Testis (tissue), 3 donors: ENCODE data around the gene DDX4. TPM values are rescaled to one million over a fixed set of nuclear protein-coding genes. Genes with fewer than 3 reads are reported as not detected.
A peak's percentile ranks its signal among the peaks of the same experiment; 100 is the strongest.

ENCODE experiments used
- DNase-seq: peaks from one replicate; pipeline ENCODE4 v3.0.0-alpha.2; 2019
- H3K27ac ChIP-seq, 2 donors: fragments of 200-600 bp; sonication (generic); one replicate each; pipeline ENCODE4 v1.5.1; 2019
- H3K27me3 ChIP-seq: fragments of 200-600 bp; sonication (generic); one replicate; pipeline ENCODE4 v1.5.1; 2019
- H3K36me3 ChIP-seq: fragments of 200-600 bp; sonication (generic); one replicate; pipeline ENCODE4 v1.5.1; 2017; ENCODE audit warnings: low read depth; ENCODE audit errors: missing control alignments
- H3K4me1 ChIP-seq: fragments of 200-600 bp; sonication (generic); one replicate; pipeline ENCODE4 v1.5.1; 2019
- H3K4me3 ChIP-seq, 2 donors: fragments of 200-600 bp; sonication (generic); one replicate each; pipeline ENCODE4 v1.5.1; 2017 to 2019
- H3K9me3 ChIP-seq: fragments of 200-600 bp; sonication (generic); one replicate; pipeline ENCODE4 v1.5.1; 2017
- CTCF ChIP-seq, 3 experiments: fragments of 450-650 bp in 2 of 3; fragments of 200-600 bp in 1 of 3; sonication (generic) in 1 of 3; IDR thresholded peaks; one replicate each; pipeline ENCODE4 v1.5.1; 2016 to 2019; ENCODE audit warnings: antibody characterized with exemption in 3 of 3, mild to moderate bottlenecking in 2 of 3, moderate library complexity in 1 of 3
- POLR2A ChIP-seq: fragments of 450-650 bp; IDR thresholded peaks from one replicate; pipeline ENCODE4 v1.6.1; 2017; ENCODE audit warnings: antibody characterized with exemption, mild to moderate bottlenecking, moderate library complexity
- WGBS, 2 donors: methylation state at CpG; one replicate each; pipeline ENCODE4 v1.1.5; 2018; 5-methylcytosine and 5-hydroxymethylcytosine counted together
- intact Hi-C: fragments of 100-400 bp; cut with DNase I; formaldehyde crosslinking; loops from one replicate; pipeline ENCODE4 v1.15.1; 2023; ENCODE audit warnings: low total_unique reads
- polyA plus RNA-seq: library from polyadenylated mRNA; stranded (reverse); fragments of 350-450 nt; fragmentation: Illumina TruSeq; extraction: RNeasy Lipid Tissue Mini Kit (QIAGEN cat#74804); gene quantifications from one replicate; pipeline ENCODE4 v1.2.3, GENCODE V29; 2014; ENCODE audit warnings: low read depth, low replicate concordance; ENCODE audit not compliant: insufficient read depth
- total RNA-seq, 2 donors: library from RNA; depleted of rRNA; stranded (reverse); fragments of >200 nt; gene quantifications; one replicate each; pipeline ENCODE4 v1.2.3, GENCODE V29; 2016

Gene DDX4
- total and polyA plus RNA-seq, 3 donors from 2014 or later, result 85.8 to 165 (median 116) TPM

- no peak overlapping the region for H3K27ac ChIP-seq
- intact Hi-C loops, result no loop called here
- H3K27me3 ChIP-seq, result no peaks in the 10 kb centered on the region
- H3K4me1 ChIP-seq, result no peaks in the 10 kb centered on the region
- DNase-seq, result no peak
- H3K36me3 ChIP-seq, result no peaks in the 10 kb centered on the region
- TF ChIP-seq CTCF (IDR thresholded peaks at IDR 0.05) (no peak), POLR2A (no peak)
- H3K9me3 ChIP-seq, result no peaks in the 10 kb centered on the region
- 59 to 75% methylated on average over 1 of the region's 1 CpG for WGBS, 2 donors
- no peak overlapping the region for H3K4me3 ChIP-seq
Measured at GRCh38 chr5:55702598-55703345, 35.1 kb upstream of the DDX4 start.

- Histone ChIP-seq H3K4me1 (peaks cover 3% of the 10 kb centered on the region), H3K27ac (no peak overlapping the region), H3K36me3 (peaks cover 4% of the 10 kb centered on the region), H3K9me3 (no peaks in the 10 kb centered on the region), H3K27me3 (no peaks in the 10 kb centered on the region), H3K4me3 (no peak overlapping the region)
- TF ChIP-seq POLR2A, result no peak
- TF ChIP-seq CTCF (IDR thresholded peaks at IDR 0.05), result no peak
- no peak for DNase-seq
- intact Hi-C loops, result no loop called here
Measured at GRCh38 chr5:55706230-55706629, 31.6 kb upstream of the DDX4 start.

GRCh38 chr5:55708732-55709131 lies 29.1 kb upstream of the DDX4 start:
- no peak for TF ChIP-seq POLR2A
- no peak for TF ChIP-seq CTCF (IDR thresholded peaks at IDR 0.05)
- intact Hi-C loops, result no loop called here
- DNase-seq, result no peak
- Histone ChIP-seq H3K27ac (no peak overlapping the region), H3K27me3 (no peaks in the 10 kb centered on the region), H3K36me3 (peaks cover 4% of the 10 kb centered on the region), H3K4me3 (no peak overlapping the region), H3K9me3 (no peaks in the 10 kb centered on the region), H3K4me1 (peaks cover 5% of the 10 kb centered on the region)

GRCh38 chr5:55711507-55712022 lies 26.3 kb upstream of the DDX4 start:
- H3K4me1 ChIP-seq, result peaks cover 5% of the 10 kb centered on the region
- peaks cover 4% of the 10 kb centered on the region for H3K36me3 ChIP-seq
- intact Hi-C loops, result no loop called here
- DNase-seq, result no peak
- H3K27me3 ChIP-seq, result no peaks in the 10 kb centered on the region
- 8% methylated on average over 18 of the region's 18 CpGs for WGBS, 2 donors
- peak overlapping the region; percentile 83 to 93 for H3K4me3 ChIP-seq
- TF ChIP-seq POLR2A, result no peak
- TF ChIP-seq CTCF (IDR thresholded peaks at IDR 0.05), result no peak
- peak overlapping the region; percentile 18 to 47 for H3K27ac ChIP-seq
- no peaks in the 10 kb centered on the region for H3K9me3 ChIP-seq
